ENCODE data around the gene IKBKE. TPM values are rescaled to one million over a fixed set of nuclear protein-coding genes. Genes with fewer than 3 reads are reported as not detected.

The IKBKE gene
- polyA plus RNA-seq, 1 donor (not counting 4 experiments of a cell fraction or from before 2014, with no cell fraction given) = 8.9 TPM

DNA sequence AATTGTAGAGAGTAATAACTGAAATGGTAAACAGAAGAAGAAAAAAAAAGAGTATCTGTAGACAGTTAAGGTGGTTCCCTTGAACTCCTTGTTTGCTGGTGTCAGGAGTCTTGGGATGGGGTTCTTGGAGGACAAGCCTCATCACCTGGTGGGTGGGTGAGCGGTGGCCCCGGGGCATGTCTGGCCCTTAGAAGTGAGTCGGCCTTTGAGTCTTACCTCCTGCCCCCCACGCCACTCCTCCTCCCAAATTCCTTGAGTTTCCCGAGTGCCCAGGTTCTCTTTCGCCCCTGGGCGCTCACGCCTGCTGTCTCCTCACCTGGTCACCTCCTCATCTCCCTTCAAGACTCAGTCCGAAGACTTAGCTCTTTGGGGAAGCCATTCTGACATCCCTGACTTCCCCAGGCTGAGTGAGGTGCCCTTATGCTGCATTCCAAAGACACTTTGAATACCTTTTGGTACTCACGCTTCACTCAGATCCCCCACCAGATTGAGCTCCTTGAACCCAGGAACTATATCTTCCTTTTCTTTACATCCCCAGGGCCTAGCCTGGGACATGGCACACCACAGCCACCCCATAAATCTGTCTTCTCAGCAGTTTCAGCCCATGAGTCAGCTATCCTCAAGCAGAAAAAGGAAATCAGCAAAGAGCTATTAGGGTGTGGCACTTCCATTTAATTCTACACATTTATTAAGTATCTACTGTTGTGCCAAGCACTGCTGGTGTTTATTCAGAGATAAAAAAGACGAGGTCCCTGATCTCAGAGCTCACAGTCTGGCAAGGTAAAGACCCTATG is 13.5 kb upstream of the IKBKE start:
- Histone ChIP-seq H3K79me2 (ENCODE audit: control insufficient read depth, insufficient read depth, low read length) (no peaks in the 10 kb centered on the region), H3K27ac (ENCODE audit: control insufficient read depth, insufficient read depth, low read length) (peak overlapping the region; percentile 40), H3K9me3 (ENCODE audit: control insufficient read depth, low read depth, low read length) (no peaks in the 10 kb centered on the region), H3K36me3 (ENCODE audit: control insufficient read depth in 2 of 2, extremely low read depth in 1 of 2, insufficient read depth in 2 of 2, low read length in 2 of 2) (peaks cover 11 to 14% of the 10 kb centered on the region in 2 experiments), H3K4me1 (ENCODE audit: control insufficient read depth, extremely low read depth, insufficient read depth, low read length) (peaks cover 19% of the 10 kb centered on the region), H3K27me3 (ENCODE audit: control insufficient read depth, extremely low read depth, insufficient read depth, low read length) (no peaks in the 10 kb centered on the region), H3K9me1 (ENCODE audit: control insufficient read depth, extremely low read depth, insufficient read depth, low read length) (peaks cover 2% of the 10 kb centered on the region), H4K20me1 (ENCODE audit: control insufficient read depth, extremely low read depth, insufficient read depth, low read length) (no peaks in the 10 kb centered on the region), H3K9ac (ENCODE audit: control insufficient read depth, extremely low read depth, insufficient read depth, low read length) (no peak overlapping the region), H2AFZ (ENCODE audit: control insufficient read depth, low read length) (no peak overlapping the region), H3K4me2 (ENCODE audit: control insufficient read depth, extremely low read depth, insufficient read depth, low read depth, low read length) (peak overlapping the region; percentile 77), H3K4me3 (ENCODE audit: control insufficient read depth in 2 of 3, extremely low read depth in 1 of 3, insufficient read depth in 2 of 3, low read depth in 1 of 3, low read length in 3 of 3) (peak overlapping the region in 1 of 3 experiments; percentile 35)
- FAIRE-seq (peak; percentile 71), DNase-seq (ENCODE audit: low read depth, low spot score) (no peak)
- TF ChIP-seq, protein P1, sequence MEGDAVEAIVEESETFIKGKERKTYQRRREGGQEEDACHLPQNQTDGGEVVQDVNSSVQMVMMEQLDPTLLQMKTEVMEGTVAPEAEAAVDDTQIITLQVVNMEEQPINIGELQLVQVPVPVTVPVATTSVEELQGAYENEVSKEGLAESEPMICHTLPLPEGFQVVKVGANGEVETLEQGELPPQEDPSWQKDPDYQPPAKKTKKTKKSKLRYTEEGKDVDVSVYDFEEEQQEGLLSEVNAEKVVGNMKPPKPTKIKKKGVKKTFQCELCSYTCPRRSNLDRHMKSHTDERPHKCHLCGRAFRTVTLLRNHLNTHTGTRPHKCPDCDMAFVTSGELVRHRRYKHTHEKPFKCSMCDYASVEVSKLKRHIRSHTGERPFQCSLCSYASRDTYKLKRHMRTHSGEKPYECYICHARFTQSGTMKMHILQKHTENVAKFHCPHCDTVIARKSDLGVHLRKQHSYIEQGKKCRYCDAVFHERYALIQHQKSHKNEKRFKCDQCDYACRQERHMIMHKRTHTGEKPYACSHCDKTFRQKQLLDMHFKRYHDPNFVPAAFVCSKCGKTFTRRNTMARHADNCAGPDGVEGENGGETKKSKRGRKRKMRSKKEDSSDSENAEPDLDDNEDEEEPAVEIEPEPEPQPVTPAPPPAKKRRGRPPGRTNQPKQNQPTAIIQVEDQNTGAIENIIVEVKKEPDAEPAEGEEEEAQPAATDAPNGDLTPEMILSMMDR (optimal IDR thresholded peaks at IDR 0.05 in 1 of 3, IDR thresholded peaks at IDR 0.05 in 1 of 3, conservative IDR thresholded peaks at IDR 0.05 in 1 of 3; ENCODE audit: extremely low read depth in 1 of 3, insufficient read depth in 2 of 3, low read length in 3 of 3) = no peak
- TF ChIP-seq EZH2 (IDR thresholded peaks at IDR 0.05; ENCODE audit: low read length) = no peak
- dilution Hi-C loops (cut with MboI; ENCODE audit: extremely low pct_ligation_motif_present, low sequenced_read_pairs) = no loop called here

DNA sequence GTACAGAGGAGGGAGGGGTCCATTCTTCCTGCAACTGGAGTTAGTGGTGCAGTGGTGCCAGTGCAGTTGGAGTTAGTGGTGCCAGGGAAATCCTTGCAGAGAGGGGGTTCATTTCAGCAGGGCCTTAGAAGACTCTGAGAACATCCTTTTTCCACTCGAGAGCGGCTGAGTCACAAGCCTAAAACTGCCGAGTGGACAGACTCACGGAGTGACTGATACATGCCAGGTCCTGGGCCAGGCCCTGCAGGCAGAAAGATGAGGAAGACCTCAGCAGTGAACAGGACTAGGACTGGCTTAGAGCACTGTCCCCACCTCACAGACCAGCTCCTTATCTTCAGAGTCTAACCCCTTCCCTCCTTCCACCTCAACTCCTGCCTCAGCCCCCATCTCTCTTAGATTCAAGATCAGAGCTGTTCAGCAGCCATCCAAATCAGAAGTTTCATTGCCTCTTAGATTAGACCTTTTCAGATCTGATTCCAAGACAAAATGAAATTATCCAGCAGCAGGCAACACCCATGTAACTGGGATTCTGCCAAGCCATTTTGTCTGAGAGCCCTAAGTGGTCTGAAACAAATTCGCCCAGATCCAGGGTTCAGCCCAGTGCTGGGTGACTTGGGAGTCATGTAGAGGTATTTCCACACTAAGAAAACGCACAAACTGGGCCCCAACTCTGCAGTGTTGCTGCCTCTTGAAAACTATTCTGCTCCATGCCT is 12.7 kb upstream of the IKBKE start:
- FAIRE-seq = no peak

More for the DNA sequence above, 12.7 kb upstream of the IKBKE start:
- H3K9me3 ChIP-seq (ENCODE audit: control insufficient read depth, low read depth, low read length) = no peaks in the 10 kb centered on the region
- no peaks in the 10 kb centered on the region for H4K20me1 ChIP-seq (ENCODE audit: control insufficient read depth, extremely low read depth, insufficient read depth, low read length)
- peaks cover 19% of the 10 kb centered on the region for H3K4me1 ChIP-seq (ENCODE audit: control insufficient read depth, extremely low read depth, insufficient read depth, low read length)
- TF ChIP-seq EZH2 (IDR thresholded peaks at IDR 0.05; ENCODE audit: low read length) = no peak
- TF ChIP-seq, protein P1 (optimal IDR thresholded peaks at IDR 0.05 in 1 of 3, IDR thresholded peaks at IDR 0.05 in 1 of 3, conservative IDR thresholded peaks at IDR 0.05 in 1 of 3; ENCODE audit: extremely low read depth in 1 of 3, insufficient read depth in 2 of 3, low read length in 3 of 3) = no peak
- DNase-seq (ENCODE audit: low read depth, low spot score) = no peak
- H3K4me2 ChIP-seq (ENCODE audit: control insufficient read depth, extremely low read depth, insufficient read depth, low read depth, low read length) = peak overlapping the region; percentile 77
- dilution Hi-C loops (cut with MboI; ENCODE audit: extremely low pct_ligation_motif_present, low sequenced_read_pairs) = no loop called here
- peak overlapping the region in 1 of 3 experiments; percentile 35 for H3K4me3 ChIP-seq (ENCODE audit: control insufficient read depth in 2 of 3, extremely low read depth in 1 of 3, insufficient read depth in 2 of 3, low read depth in 1 of 3, low read length in 3 of 3)
- H3K27me3 ChIP-seq (ENCODE audit: control insufficient read depth, extremely low read depth, insufficient read depth, low read length) = no peaks in the 10 kb centered on the region
- no peaks in the 10 kb centered on the region for H3K79me2 ChIP-seq (ENCODE audit: control insufficient read depth, insufficient read depth, low read length)
- H3K36me3 ChIP-seq (ENCODE audit: control insufficient read depth in 2 of 2, extremely low read depth in 1 of 2, insufficient read depth in 2 of 2, low read length in 2 of 2) = peaks cover 11 to 14% of the 10 kb centered on the region in 2 experiments
- peaks cover 2% of the 10 kb centered on the region for H3K9me1 ChIP-seq (ENCODE audit: control insufficient read depth, extremely low read depth, insufficient read depth, low read length)
- no peak overlapping the region for H2AFZ ChIP-seq (ENCODE audit: control insufficient read depth, low read length)
- no peak overlapping the region for H3K9ac ChIP-seq (ENCODE audit: control insufficient read depth, extremely low read depth, insufficient read depth, low read length)
- peak overlapping the region; percentile 40 for H3K27ac ChIP-seq (ENCODE audit: control insufficient read depth, insufficient read depth, low read length)

All from keratinocyte (primary cell).